ENCODE data around the gene SLC9A5.

The SLC9A5 gene

DNA sequence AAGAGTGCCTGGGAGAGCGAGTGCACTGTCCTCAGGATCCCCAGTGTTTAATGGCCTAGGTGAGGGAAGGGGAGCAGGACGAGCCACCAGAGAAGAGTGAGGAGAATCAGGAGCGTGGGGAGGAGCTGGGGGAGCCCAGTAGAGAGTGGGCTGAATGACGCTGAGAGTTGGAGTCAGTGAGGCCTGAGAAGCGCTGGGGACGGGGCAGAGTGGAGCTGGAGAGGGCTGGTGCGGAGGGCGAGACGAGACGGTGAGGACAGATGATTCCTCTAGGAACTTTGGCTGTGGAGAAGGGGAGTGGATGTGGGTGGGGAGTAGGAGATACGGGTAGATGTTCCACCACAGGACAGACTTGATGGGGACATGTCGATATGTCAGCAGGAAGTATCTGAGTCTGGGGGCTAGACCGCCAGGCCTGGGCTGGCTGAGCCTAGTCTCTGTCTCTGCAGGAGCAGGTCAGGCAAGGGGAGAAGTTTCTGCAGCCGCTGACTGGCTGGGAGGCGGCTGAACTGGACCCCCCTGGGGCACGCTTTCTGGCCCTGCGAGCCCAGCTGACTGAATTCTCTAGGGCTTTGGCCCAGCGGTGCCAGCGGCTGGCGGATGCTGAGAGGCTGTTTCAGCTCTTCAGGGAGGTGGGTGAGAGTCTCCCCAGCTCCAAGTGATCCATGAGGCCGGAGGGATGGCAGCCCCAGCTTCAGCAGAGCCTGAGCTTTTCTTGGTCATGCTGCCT is 35.2 kb downstream of the SLC9A5 start:
- TF ChIP-seq SNAI2 (CRISPR knock-in tag; IDR thresholded peaks at IDR 0.05), result no peak
- TF ChIP-seq ZFP30 (CRISPR knock-in tag; IDR thresholded peaks at IDR 0.05), result no peak
- no peak for TF ChIP-seq ZFP3 (CRISPR knock-in tag; IDR thresholded peaks at IDR 0.05)
- no peak for TF ChIP-seq CSDC2 (CRISPR knock-in tag; IDR thresholded peaks at IDR 0.05)
- no peak for TF ChIP-seq OSR1 (CRISPR knock-in tag; IDR thresholded peaks at IDR 0.05)
- TF ChIP-seq TCF4 (CRISPR knock-in tag; IDR thresholded peaks at IDR 0.05; ENCODE audit: borderline replicate concordance), result no peak
- no peak for TF ChIP-seq ESRRG (CRISPR knock-in tag; IDR thresholded peaks at IDR 0.05)
- TF ChIP-seq RARB (CRISPR knock-in tag; IDR thresholded peaks at IDR 0.05), result no peak
- TF ChIP-seq PPARA (CRISPR knock-in tag; IDR thresholded peaks at IDR 0.05; ENCODE audit: borderline replicate concordance), result no peak
- TF ChIP-seq, protein P1, sequence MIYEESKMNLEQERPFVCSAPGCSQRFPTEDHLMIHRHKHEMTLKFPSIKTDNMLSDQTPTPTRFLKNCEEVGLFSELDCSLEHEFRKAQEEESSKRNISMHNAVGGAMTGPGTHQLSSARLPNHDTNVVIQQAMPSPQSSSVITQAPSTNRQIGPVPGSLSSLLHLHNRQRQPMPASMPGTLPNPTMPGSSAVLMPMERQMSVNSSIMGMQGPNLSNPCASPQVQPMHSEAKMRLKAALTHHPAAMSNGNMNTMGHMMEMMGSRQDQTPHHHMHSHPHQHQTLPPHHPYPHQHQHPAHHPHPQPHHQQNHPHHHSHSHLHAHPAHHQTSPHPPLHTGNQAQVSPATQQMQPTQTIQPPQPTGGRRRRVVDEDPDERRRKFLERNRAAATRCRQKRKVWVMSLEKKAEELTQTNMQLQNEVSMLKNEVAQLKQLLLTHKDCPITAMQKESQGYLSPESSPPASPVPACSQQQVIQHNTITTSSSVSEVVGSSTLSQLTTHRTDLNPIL (CRISPR knock-in tag; IDR thresholded peaks at IDR 0.05; ENCODE audit: low read depth), result no peak
- TF ChIP-seq, protein P2, sequence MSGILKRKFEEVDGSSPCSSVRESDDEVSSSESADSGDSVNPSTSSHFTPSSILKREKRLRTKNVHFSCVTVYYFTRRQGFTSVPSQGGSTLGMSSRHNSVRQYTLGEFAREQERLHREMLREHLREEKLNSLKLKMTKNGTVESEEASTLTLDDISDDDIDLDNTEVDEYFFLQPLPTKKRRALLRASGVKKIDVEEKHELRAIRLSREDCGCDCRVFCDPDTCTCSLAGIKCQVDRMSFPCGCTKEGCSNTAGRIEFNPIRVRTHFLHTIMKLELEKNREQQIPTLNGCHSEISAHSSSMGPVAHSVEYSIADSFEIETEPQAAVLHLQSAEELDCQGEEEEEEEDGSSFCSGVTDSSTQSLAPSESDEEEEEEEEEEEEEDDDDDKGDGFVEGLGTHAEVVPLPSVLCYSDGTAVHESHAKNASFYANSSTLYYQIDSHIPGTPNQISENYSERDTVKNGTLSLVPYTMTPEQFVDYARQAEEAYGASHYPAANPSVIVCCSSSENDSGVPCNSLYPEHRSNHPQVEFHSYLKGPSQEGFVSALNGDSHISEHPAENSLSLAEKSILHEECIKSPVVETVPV (CRISPR knock-in tag; IDR thresholded peaks at IDR 0.05), result no peak
- no peak for TF ChIP-seq ZC3H10 (CRISPR knock-in tag; IDR thresholded peaks at IDR 0.05)
- TF ChIP-seq, protein P3, sequence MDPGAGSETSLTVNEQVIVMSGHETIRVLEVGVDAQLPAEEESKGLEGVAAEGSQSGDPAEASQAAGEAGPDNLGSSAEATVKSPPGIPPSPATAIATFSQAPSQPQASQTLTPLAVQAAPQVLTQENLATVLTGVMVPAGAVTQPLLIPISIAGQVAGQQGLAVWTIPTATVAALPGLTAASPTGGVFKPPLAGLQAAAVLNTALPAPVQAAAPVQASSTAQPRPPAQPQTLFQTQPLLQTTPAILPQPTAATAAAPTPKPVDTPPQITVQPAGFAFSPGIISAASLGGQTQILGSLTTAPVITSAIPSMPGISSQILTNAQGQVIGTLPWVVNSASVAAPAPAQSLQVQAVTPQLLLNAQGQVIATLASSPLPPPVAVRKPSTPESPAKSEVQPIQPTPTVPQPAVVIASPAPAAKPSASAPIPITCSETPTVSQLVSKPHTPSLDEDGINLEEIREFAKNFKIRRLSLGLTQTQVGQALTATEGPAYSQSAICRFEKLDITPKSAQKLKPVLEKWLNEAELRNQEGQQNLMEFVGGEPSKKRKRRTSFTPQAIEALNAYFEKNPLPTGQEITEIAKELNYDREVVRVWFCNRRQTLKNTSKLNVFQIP (CRISPR knock-in tag; IDR thresholded peaks at IDR 0.05; ENCODE audit: borderline replicate concordance, low read depth), result no peak
- TF ChIP-seq, protein P4, sequence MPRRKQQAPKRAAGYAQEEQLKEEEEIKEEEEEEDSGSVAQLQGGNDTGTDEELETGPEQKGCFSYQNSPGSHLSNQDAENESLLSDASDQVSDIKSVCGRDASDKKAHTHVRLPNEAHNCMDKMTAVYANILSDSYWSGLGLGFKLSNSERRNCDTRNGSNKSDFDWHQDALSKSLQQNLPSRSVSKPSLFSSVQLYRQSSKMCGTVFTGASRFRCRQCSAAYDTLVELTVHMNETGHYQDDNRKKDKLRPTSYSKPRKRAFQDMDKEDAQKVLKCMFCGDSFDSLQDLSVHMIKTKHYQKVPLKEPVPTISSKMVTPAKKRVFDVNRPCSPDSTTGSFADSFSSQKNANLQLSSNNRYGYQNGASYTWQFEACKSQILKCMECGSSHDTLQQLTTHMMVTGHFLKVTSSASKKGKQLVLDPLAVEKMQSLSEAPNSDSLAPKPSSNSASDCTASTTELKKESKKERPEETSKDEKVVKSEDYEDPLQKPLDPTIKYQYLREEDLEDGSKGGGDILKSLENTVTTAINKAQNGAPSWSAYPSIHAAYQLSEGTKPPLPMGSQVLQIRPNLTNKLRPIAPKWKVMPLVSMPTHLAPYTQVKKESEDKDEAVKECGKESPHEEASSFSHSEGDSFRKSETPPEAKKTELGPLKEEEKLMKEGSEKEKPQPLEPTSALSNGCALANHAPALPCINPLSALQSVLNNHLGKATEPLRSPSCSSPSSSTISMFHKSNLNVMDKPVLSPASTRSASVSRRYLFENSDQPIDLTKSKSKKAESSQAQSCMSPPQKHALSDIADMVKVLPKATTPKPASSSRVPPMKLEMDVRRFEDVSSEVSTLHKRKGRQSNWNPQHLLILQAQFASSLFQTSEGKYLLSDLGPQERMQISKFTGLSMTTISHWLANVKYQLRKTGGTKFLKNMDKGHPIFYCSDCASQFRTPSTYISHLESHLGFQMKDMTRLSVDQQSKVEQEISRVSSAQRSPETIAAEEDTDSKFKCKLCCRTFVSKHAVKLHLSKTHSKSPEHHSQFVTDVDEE (CRISPR knock-in tag; IDR thresholded peaks at IDR 0.05), result no peak
- TF ChIP-seq, protein P5, sequence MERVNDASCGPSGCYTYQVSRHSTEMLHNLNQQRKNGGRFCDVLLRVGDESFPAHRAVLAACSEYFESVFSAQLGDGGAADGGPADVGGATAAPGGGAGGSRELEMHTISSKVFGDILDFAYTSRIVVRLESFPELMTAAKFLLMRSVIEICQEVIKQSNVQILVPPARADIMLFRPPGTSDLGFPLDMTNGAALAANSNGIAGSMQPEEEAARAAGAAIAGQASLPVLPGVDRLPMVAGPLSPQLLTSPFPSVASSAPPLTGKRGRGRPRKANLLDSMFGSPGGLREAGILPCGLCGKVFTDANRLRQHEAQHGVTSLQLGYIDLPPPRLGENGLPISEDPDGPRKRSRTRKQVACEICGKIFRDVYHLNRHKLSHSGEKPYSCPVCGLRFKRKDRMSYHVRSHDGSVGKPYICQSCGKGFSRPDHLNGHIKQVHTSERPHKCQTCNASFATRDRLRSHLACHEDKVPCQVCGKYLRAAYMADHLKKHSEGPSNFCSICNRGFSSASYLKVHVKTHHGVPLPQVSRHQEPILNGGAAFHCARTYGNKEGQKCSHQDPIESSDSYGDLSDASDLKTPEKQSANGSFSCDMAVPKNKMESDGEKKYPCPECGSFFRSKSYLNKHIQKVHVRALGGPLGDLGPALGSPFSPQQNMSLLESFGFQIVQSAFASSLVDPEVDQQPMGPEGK (CRISPR knock-in tag; IDR thresholded peaks at IDR 0.05; ENCODE audit: borderline replicate concordance), result no peak
- TF ChIP-seq ZNF565 (CRISPR knock-in tag; conservative IDR thresholded peaks at IDR 0.05; ENCODE audit: low read depth), result no peak
- TF ChIP-seq ZNF70 (CRISPR knock-in tag; IDR thresholded peaks at IDR 0.05), result no peak
- no peak for TF ChIP-seq BACH2 (CRISPR knock-in tag; IDR thresholded peaks at IDR 0.05; ENCODE audit: borderline replicate concordance)
- no peak for TF ChIP-seq TOX (CRISPR knock-in tag; IDR thresholded peaks at IDR 0.05; ENCODE audit: borderline replicate concordance)
- no peak for ATAC-seq

DNA sequence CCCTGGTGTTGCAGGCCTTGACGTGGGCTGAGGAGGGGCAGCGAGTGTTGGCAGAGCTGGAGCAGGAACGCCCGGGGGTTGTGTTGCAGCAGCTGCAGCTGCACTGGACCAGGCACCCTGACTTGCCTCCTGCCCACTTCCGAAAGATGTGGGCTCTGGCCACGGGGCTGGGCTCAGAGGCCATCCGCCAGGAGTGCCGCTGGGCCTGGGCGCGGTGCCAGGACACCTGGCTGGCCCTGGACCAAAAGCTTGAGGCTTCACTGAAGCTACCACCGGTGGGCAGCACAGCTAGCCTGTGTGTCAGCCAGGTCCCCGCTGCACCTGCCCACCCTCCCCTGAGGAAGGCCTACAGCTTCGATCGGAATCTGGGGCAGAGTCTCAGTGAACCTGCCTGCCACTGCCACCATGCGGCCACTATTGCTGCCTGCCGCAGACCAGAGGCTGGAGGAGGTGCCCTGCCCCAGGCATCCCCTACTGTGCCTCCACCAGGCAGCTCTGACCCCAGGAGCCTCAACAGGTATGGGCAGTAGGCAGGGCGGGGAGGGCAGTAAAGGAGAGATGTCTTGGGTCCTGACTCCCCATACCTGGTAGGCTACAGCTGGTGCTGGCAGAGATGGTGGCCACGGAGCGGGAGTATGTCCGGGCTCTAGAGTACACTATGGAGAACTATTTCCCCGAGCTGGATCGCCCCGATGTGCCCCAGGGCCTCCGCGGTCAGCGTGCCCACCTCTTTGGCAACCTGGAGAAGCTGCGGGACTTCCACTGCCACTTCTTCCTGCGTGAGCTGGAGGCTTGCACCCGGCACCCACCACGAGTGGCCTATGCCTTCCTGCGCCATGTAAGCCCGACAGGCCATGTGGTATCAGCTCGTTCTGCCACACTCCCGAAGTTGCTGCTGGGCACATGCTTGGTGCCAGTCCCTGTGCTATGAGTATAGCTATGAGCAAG is 36.2 kb downstream of the SLC9A5 start:
- TF ChIP-seq TOX (CRISPR knock-in tag; IDR thresholded peaks at IDR 0.05; ENCODE audit: borderline replicate concordance), result no peak
- ATAC-seq, result peak; percentile 64

Data from SK-N-SH treated with all-trans-retinoic acid at 6 μM for 48 hours (cell line).